Left colon (tissue), 2 donors: Measurements from ENCODE around the gene PLN. TPM values are rescaled to one million over a fixed set of nuclear protein-coding genes. Genes with fewer than 3 reads are reported as not detected.

Experiments used
- ATAC-seq: fragments of 200-7000 bp; cut with Tn5 transposase; one replicate; pipeline ENCODE4 v1.9.1; 2020; ENCODE audit warnings: mild to moderate bottlenecking, moderate library complexity
- DNase-seq, 2 donors: peaks; one replicate each; pipeline ENCODE4 v3.0.0-alpha.2; 2020
- intact Hi-C, 2 donors: fragments of 100-400 bp; cut with DNase I in 1 of 2; cut with micrococcal nuclease in 1 of 2; formaldehyde crosslinking; loops; one replicate each; pipeline versions ENCODE4 v1.11.2 to v1.14.0; 2022; cut with DNase I, micrococcal nuclease
- total RNA-seq, 2 donors: library from RNA; stranded (reverse); fragmentation: NEBNext Ultra II Directional; extraction: Animal tissue kit (Norgen Biotek cat#: 25700); gene quantifications; one replicate each; pipeline ENCODE4 v1.2.1, GENCODE V29; 2021
- donor health status: DM: no; HTN: no; CAD: no.
- donor health status: DM: yes; HTN: yes; CAD: no.

The PLN gene
- total RNA-seq, 2 donors from 2014 or later, result 2.7 to 31.1 TPM

- intact Hi-C loops, result no loop called here
- no peak for ATAC-seq
- DNase-seq, result no peak
Observed at GRCh38 chr6:118530942-118531341, 17.2 kb upstream of the PLN start.

- no peak for DNase-seq
- intact Hi-C loops, result no loop called here
- ATAC-seq, result no peak
Observed at GRCh38 chr6:118535176-118535844, 12.8 kb upstream of the PLN start.

DNA sequence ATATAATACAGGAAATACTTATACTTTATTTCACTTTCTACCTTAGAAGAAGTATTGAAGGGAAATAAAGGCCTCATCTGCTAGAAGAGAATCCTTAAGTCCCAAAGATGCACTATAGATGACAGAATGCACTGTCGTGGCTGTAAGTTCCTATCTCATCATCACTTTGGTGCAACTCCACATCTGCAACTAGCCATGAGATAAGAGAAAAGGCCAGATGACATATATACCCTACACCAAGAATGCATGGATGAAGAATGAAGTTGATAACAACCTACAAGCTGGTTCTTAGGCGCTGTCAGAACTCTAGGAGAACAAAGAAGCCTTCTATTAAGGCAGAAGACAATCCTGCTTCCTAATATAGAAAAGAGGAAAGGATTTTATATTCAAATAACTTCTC lies 11.6 kb upstream of the PLN start:
- intact Hi-C loops, result no loop called here
- DNase-seq, result no peak
- no peak for ATAC-seq

GRCh38 chr6:118537574-118537973 lies 10.5 kb upstream of the PLN start:
- intact Hi-C loops, result no loop called here
- no peak for ATAC-seq
- no peak for DNase-seq

- ATAC-seq, result no peak
- DNase-seq, result no peak
- intact Hi-C loops, result no loop called here
Observed at GRCh38 chr6:118542184-118542952, 5.7 kb upstream of the PLN start.

DNA sequence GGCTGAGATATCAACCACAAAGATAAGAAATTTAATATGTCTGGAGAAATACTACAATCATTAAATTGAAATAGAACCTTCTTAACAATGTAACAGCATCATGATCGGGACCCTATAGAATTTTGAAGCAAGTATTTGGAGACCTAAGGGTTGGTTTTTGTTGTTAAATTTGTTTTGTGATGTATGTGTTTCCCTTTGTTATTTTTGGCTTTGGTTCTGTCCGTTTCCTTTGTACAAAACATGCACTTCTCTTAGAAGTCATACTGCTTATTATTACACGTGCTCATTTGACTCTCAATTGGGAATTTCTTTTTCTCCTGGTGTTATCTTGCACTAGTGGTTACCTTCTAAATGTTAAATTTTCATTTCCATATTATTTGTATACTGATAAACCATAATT lies 4.0 kb upstream of the PLN start:
- intact Hi-C loops, result no loop called here
- no peak for DNase-seq
- ATAC-seq, result no peak

GRCh38 chr6:118546164-118546879 lies 1.8 kb upstream of the PLN start:
- intact Hi-C loops, result no loop called here
- DNase-seq (no peak), ATAC-seq (no peak)

DNA sequence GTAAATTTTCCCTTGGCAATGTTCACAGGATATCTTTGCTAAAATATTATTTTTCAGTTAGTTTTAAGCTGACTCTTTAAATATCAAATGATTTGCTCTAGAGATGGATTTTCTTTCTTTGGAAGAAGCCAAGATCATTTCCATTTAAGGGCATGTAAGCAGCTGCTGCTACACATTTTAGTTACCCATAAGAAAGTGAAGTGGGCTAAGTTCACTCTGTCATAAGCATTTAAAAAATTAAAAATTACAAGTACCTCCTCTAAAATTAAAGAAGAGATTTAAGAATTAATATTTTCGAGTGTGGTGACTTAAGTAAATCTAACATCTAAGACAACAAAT lies 1.2 kb upstream of the PLN start:
- ATAC-seq (no peak), DNase-seq (no peak)
- intact Hi-C loops, result no loop called here

GRCh38 chr6:118548613-118549012 lies 517 bp downstream of the PLN start:
- intact Hi-C loops, result no loop called here
- no peak for ATAC-seq
- DNase-seq, result no peak

- no peak for DNase-seq
- intact Hi-C loops, result loop anchor here in 1 of 2 donors (10.0 kb wide), 1 partner anchor 267 kb away; no protein-coding TSS in a partner anchor
- ATAC-seq, result peak; percentile 49
Observed at GRCh38 chr6:118551063-118552053, 3.3 kb downstream of the PLN start.

DNA sequence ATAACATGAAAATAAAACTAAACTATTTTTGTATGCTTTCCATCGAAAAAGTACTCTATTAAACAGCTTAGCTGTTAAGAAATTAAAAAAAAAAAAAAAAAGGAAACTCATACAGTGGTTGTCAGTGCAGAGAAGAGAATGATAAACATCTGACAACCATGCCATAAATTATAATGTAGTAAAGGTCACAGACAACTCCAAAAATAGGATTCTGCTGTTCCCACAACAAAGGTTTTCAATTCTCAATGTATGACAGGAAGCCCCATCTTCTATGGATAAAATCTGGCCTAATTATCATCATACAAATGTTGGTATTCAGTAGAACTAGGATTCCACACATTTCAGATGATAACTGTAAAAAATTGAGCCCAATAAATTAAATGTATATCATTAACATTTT lies 5.0 kb downstream of the PLN start:
- no peak for ATAC-seq
- intact Hi-C loops, result loop anchor here in 1 of 2 donors (10.0 kb wide), 1 partner anchor 268 kb away; no protein-coding TSS in a partner anchor
- no peak for DNase-seq

DNA sequence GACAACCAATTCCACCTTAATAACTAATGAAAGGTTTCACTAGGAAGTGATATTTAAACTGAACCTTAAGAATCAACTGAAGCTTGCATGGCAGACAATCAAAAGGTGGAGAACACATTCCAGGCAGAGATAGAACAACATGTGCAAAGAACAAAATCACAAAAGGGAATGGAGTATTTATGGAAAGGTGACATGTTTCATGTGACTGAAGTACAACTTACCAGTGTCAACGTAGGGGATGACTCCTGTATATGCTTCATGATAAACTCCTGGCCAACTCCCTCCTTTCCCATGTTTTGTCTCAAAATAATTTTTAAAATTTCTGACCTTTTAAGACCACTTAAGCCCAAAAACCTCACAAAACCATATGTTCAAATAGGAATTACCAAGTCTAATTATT lies 6.6 kb downstream of the PLN start:
- ATAC-seq, result no peak
- intact Hi-C loops, result loop anchor here in 1 of 2 donors (10.0 kb wide), 1 partner anchor 270 kb away; no protein-coding TSS in a partner anchor
- no peak for DNase-seq

DNA sequence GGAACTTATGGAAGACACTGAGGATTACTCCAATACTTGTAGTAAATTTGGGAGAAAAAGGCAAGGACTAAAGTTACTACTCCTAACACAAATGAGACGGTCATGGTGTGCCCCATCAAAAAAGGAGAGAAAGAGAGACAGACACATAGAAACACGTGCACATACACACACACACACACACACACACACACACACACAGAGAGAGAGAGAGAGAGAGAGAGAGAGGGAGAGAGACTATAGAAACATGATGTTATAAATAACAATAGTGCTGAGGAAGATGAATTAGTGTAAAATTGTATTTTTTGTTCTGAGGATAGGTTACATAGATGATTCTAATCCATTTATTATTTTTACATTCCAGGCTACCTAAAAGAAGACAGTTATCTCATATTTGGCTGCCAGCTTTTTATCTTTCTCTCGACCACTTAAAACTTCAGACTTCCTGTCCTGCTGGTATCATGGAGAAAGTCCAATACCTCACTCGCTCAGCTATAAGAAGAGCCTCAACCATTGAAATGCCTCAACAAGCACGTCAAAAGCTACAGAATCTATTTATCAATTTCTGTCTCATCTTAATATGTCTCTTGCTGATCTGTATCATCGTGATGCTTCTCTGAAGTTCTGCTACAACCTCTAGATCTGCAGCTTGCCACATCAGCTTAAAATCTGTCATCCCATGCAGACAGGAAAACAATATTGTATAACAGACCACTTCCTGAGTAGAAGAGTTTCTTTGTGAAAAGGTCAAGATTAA lies 10.5 kb downstream of the PLN start:
- ATAC-seq (no peak), DNase-seq (no peak)
- intact Hi-C loops, result loop anchor here in 1 of 2 donors (10.0 kb wide), 1 partner anchor 274 kb away; no protein-coding TSS in a partner anchor

GRCh38 chr6:118559659-118560058 lies 11.6 kb downstream of the PLN start:
- no peak for DNase-seq
- intact Hi-C loops, result loop anchor here in 1 of 2 donors (10.0 kb wide), 1 partner anchor 275 kb away; no protein-coding TSS in a partner anchor
- ATAC-seq, result no peak

GRCh38 chr6:118562248-118562647 lies 14.2 kb downstream of the PLN start:
- ATAC-seq (no peak), DNase-seq (no peak)
- intact Hi-C loops, result no loop called here

- intact Hi-C loops, result no loop called here
- ATAC-seq (no peak), DNase-seq (no peak)
Observed at GRCh38 chr6:118562959-118563358, 14.9 kb downstream of the PLN start.

- ATAC-seq, result peak; percentile 97
- no peak for DNase-seq
- intact Hi-C loops, result no loop called here
Observed at GRCh38 chr6:118565311-118565960, 17.3 kb downstream of the PLN start.
